ENCODE data around the gene ENPEP.
A peak's percentile ranks its signal among the peaks of the same experiment; 100 is the strongest.
"Not testable (repeated sequence)": the region's sequence is repeated elsewhere in the genome, so short reads cannot be mapped to it uniquely, and the experiment has no call there.

ENPEP gene

DNA sequence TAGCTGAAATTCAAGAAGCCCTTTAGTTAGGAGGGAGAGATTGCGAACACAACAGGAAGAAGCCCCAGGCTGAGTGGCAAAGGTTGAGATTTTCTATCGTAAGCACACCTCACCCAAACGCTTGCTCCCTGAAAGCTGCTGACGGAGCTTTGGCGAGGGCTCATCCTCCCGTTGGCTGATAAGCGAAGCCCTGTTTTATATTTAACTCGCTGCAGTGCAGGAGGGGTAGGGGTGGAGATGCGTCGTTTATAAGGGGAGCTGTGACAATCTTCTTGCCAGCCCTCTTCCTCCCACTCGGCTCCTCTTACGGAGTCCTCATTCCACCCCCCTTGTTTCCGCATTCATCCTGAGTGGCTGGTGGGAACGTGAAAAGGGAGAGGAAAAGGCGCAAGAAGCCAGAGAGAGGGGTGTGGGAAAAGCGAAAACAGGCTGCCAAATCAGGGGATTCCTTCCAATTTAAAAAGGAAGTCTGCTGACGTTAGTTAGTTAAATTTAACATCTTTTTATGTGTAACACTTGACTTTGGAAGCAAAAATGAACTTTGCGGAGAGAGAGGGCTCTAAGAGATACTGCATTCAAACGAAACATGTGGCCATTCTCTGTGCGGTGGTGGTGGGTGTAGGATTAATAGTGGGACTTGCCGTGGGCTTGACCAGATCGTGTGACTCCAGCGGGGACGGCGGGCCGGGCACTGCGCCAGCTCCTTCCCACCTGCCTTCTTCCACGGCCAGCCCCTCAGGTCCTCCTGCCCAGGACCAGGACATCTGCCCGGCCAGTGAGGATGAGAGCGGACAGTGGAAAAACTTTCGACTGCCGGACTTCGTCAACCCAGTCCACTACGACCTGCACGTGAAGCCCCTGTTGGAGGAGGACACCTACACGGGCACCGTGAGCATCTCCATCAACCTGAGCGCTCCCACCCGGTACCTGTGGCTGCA is at the start of gene ENPEP:
ENPEP (plus strand) TSS at position 275 of the 938 bp plus-strand sequence; CDS start at position 535, 260 bp downstream.
- H3K4me3 ChIP-seq (replicated peaks; ENCODE audit: low read depth, low read length), result peak within 1 kb of the TSS; percentile 54
- TF ChIP-seq, protein P1, sequence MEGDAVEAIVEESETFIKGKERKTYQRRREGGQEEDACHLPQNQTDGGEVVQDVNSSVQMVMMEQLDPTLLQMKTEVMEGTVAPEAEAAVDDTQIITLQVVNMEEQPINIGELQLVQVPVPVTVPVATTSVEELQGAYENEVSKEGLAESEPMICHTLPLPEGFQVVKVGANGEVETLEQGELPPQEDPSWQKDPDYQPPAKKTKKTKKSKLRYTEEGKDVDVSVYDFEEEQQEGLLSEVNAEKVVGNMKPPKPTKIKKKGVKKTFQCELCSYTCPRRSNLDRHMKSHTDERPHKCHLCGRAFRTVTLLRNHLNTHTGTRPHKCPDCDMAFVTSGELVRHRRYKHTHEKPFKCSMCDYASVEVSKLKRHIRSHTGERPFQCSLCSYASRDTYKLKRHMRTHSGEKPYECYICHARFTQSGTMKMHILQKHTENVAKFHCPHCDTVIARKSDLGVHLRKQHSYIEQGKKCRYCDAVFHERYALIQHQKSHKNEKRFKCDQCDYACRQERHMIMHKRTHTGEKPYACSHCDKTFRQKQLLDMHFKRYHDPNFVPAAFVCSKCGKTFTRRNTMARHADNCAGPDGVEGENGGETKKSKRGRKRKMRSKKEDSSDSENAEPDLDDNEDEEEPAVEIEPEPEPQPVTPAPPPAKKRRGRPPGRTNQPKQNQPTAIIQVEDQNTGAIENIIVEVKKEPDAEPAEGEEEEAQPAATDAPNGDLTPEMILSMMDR (IDR thresholded peaks at IDR 0.05; ENCODE audit: low read length, missing control alignments), result no peak
- peak; percentile 69 for DNase-seq (ENCODE audit: low read depth)

DNA sequence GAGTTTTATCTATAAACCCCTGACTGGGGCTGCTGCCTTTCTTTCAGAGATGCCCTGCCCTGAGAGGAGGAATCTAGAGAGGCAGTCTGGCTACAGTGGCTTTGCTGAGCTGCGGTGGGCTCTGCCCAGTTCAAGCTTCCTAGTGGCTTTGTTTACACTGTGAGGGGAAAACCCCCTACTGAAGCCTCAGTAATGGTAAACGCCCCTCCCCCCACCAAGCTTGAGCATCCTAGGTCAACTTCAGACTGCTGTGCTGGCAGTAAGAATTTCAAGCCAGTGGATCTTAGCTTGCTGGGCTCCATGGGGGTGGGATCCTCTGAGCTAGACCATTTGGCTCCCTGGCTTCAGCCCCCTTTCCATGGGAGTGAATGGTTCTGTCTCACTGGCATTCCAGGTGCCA is 44.1 kb upstream of the ENPEP start:
- DNase-seq (ENCODE audit: low read depth); H3K4me3 ChIP-seq (replicated peaks; ENCODE audit: low read depth, low read length): not testable (repeated sequence)

DNA sequence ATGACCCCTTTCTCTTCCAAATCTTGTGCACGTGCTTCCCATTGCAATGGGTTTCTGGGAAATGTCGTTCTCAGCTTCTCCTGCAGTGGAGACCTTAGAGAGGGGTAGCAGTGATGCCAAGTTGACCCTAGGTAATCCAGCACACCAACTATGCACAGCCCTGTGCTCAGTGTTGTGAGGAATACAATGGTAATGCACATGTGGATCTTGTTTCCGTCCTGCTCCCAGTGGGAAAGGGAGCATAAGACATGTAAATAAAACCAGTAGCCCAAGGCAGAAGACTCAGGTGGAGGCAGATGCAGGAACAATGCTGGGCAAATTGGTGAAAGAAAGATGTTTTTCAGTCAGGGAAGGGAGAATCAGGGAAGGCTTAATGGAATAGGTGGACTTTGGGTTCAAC is 38.7 kb upstream of the ENPEP start:
- H3K4me3 ChIP-seq (replicated peaks; ENCODE audit: low read depth, low read length); DNase-seq (ENCODE audit: low read depth): not testable (repeated sequence)

DNA sequence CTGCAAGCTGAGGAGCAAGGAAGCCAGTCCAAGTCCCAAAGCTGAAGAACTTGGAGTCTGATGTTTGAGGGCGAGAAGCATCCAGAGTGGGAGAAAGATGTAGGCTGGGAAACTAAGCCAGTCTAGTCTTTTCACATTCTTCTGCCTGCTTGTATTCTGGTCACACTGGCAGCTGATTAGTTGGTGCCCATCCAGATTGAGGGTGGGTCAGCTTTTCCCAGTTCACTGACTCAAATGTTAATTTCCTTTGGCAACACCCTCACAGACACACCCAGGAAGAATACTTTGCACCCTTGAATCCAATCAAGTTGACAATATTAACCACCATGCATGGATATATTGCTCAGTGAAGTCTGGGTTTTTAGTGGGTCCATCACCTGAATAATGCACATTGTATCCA is 36.7 kb upstream of the ENPEP start:
- not testable (repeated sequence) for DNase-seq (ENCODE audit: low read depth); H3K4me3 ChIP-seq (replicated peaks; ENCODE audit: low read depth, low read length)

DNA sequence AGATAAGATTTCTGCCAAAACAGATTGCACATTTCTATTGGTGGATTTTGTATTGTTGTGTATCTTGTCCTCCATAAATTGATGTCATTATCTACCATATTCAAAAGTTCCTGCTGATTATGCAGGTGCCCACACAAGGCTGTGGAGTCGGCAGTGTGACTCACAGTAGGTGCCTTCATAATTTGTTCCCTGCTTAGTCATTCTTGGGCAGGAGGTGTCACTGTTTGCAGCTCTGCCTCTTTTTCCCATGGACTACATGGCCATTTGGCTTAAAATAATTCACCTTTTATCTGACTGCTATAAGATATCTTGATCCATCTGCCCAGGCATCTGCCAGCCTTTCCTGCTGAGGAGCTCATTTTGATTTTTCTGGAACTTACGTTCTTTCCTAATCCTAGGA is 33.6 kb upstream of the ENPEP start:
- TF ChIP-seq, protein P1 (IDR thresholded peaks at IDR 0.05; ENCODE audit: low read length, missing control alignments), result no peak
- DNase-seq (ENCODE audit: low read depth), result no peak
- H3K4me3 ChIP-seq (replicated peaks; ENCODE audit: low read depth, low read length), result no peak overlapping the region

- H3K4me3 ChIP-seq (replicated peaks; ENCODE audit: low read depth, low read length), result no peak overlapping the region
- no peak for DNase-seq (ENCODE audit: low read depth)
- TF ChIP-seq, protein P1 (IDR thresholded peaks at IDR 0.05; ENCODE audit: low read length, missing control alignments), result no peak
Observed at GRCh38 chr4:110442788-110443187, 33.2 kb upstream of the ENPEP start.

DNA sequence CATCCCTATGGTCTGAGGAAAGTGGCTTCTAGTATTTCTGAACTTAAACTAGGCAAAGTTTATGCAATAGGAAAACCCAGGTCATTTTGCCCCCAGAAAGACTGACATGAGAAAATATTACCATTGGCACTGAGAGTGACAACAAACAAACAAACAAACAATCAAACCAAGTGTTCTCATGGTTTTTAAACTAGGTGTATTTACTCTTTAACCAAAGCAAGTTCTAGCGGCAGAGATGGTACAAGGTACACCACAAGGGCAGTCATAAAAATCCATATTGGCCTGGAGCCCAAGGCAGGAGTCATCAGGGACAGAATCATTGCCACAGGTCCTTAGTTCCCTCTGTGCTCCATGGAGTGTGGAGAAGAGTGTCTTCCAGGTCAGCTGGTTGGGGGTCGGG is 26.0 kb upstream of the ENPEP start:
- H3K4me3 ChIP-seq (replicated peaks; ENCODE audit: low read depth, low read length), result no peak overlapping the region
- DNase-seq (ENCODE audit: low read depth), result no peak
- TF ChIP-seq, protein P1 (IDR thresholded peaks at IDR 0.05; ENCODE audit: low read length, missing control alignments), result no peak

DNA sequence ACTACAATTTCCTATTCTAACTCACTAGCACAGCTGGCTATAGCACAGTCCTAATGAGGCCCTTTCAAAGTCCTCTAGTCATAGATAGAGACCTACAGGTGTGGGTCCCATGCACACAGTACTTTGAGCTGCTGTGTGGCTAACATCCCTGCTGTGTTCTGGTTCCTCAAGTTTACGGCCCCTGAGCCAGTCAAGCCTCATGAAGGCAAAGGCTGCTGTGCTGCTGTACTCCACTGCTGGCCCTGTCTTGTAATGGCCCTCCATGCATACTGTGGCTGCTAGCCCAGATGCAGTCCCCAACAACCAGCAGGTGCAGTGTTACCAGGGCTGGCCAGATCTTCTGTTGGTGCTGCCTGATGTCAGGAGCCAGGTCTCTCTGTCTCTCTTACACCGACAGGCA is 23.4 kb upstream of the ENPEP start:
- H3K4me3 ChIP-seq (replicated peaks; ENCODE audit: low read depth, low read length), result no peak overlapping the region
- no peak for DNase-seq (ENCODE audit: low read depth)
- TF ChIP-seq, protein P1 (IDR thresholded peaks at IDR 0.05; ENCODE audit: low read length, missing control alignments), result no peak

All from fibroblast of pulmonary artery (primary cell).